ENCODE measurements around the gene DSG4.

GRCh38 chr18:31447530-31448191, 71.1 kb downstream of the DSG4 start, which contains the start of gene DSG3:
- TF ChIP-seq CTCF (conservative IDR thresholded peaks at IDR 0.05 in 1 of 2, IDR thresholded peaks at IDR 0.05 in 1 of 2; ENCODE audit: extremely low read depth in 1 of 2, insufficient read depth in 1 of 2, low read depth in 1 of 2, low read length in 2 of 2) (no peak), EZH2 (IDR thresholded peaks at IDR 0.05; ENCODE audit: borderline replicate concordance, low read length) (no peak)

All from mammary epithelial cell (primary cell).